Hippocampal formation (tissue), 2 donors: ENCODE results near the gene CDKN2C.
"Not testable (repeated sequence)": the region's sequence is repeated elsewhere in the genome, so short reads cannot be mapped to it uniquely, and the experiment has no call there.

Experiments
- DNase-seq, 2 donors: peaks; one replicate each; lab custom pipeline; 2025; lab: John Stamatoyannopoulos, UW

CDKN2C gene

DNA sequence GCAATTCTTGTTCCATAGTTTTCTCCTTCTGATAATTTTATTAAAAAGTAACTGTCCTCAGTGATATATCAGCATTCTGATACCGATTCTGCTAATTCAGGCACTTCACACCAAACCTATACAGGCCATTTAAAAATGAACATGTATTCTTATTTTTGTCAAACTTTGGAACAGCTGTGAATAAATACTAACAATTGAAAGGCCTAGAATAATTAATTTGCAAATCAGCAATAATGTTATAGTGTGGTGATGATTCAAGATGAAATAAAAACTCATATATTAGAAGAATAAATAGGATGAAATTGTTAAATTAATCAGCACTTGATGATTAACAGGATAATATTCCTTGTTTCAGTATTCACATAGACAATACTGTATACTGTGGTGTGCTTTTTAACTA lies 9.9 kb downstream of the CDKN2C start:
- DNase-seq, result no peak

DNA sequence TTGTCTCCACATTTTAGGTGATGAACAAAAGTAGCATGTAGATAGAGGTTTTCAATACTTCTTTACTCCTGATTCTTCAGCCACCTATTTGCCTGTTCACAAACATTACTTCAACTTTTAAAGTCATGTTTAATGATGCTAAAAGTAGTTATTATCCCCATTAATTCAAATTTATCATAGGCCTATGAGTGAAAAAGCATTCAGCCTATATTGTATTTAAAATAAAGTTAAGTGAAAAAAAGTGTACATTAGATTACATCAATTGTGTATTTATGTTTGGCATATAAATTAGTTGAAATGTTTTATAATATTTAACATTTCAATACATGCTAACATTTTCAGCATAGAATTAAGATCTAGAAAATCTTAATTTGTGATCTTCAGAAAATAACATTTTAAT lies 10.5 kb downstream of the CDKN2C start:
- no peak for DNase-seq

GRCh38 chr1:50981741-50982140 lies 11.7 kb downstream of the CDKN2C start:
- no peak for DNase-seq

DNA sequence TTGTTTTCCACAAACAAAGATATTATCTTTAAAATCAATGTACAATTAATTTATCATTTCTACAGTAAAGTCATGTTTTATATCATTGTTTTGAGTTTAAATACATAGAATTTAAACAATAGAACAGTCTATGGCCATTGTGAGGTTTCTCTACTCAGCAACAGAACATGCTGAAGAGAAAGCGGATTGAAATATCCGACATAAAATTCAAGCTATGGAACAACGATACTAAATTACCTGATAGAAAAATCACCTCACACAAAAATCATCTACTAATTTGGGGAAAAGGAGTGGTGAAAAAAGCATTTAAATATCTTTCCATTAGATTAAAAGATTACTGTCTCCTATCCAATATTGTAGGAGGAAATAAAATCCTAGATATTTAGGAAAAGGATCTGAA lies 12.6 kb downstream of the CDKN2C start:
- no peak for DNase-seq

- no peak for DNase-seq
Measured at GRCh38 chr1:50983219-50983802, 13.3 kb downstream of the CDKN2C start.

DNA sequence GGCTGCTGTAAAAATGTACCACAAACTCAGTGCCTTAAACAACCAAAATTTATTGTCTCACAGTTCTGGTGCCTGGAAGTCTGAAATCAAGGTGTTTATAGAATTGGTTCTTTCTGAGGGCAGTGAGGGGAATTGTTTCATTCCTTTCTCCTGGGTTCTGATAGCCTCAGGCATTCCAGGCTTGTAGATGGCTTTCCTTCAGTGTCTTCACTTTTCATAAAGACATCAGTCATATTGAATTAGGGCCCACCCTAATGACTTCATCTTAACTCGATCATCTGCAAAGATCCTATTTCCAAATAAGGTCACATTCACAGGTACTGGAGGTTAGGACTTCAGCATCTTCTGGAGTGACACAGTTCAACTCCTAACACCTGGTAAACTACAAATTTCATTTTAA lies 15.0 kb downstream of the CDKN2C start:
- no peak for DNase-seq

DNA sequence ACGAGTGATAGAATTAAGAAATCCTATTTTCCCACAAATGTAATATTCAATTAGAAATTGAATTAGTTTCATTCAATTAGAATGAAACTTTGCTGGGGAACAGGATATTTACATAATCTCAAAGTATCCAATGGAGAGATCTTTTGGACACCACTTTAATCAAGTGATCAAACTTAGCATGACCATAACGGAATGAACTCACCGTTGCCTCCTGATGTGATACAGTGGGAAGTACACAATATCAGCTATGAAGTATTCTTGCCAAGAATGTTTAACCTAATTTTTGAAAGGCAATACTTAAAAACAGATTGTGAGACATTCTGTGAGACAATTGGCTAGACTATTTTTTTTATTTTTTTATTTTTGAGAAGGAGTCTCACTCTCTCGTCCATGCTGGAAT lies 16.6 kb downstream of the CDKN2C start:
- no peak for DNase-seq

GRCh38 chr1:50989694-50990093 lies 19.6 kb downstream of the CDKN2C start:
- no peak for DNase-seq

DNA sequence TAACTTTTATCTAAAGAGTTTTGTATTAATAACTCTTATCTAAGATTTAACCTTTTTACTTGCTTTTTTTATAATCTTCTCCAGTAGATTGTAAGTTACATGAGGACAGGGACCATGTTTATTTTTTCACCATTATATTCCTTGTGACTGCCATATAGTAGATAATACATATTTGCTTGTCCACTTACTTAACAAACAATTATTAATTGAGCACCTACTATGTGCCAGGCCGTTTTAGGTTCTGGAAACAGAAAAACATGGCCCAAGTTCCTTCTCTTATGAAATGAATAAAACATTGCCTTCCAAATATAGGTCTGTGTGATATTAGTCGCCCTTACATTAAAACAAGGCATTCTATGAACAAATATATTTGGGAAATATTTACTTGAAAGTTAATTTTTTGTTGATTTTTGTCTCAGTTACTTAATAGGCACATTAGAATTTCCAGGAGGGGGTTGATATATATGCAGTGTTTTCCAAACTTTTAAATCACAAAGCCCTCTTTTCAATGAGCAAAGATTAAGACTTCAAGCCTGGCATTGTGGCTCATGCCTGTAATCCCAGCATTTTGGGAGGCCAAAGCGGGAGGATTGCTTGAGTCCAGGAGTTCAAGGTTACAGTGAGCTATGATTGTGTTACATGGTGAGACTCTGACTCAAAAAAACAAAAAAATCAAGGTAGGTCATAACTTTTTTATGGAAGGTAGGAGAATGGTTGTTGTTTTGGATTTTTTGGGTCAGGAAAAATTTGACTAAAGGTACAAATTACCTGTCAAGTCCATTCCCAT lies 22.7 kb downstream of the CDKN2C start:
- DNase-seq, result no peak

- no peak for DNase-seq
Measured at GRCh38 chr1:50993645-50994044, 23.6 kb downstream of the CDKN2C start.

GRCh38 chr1:50994997-50995396 lies 25.0 kb downstream of the CDKN2C start:
- no peak for DNase-seq

GRCh38 chr1:50995651-50996050 lies 25.6 kb downstream of the CDKN2C start:
- DNase-seq, result no peak

DNA sequence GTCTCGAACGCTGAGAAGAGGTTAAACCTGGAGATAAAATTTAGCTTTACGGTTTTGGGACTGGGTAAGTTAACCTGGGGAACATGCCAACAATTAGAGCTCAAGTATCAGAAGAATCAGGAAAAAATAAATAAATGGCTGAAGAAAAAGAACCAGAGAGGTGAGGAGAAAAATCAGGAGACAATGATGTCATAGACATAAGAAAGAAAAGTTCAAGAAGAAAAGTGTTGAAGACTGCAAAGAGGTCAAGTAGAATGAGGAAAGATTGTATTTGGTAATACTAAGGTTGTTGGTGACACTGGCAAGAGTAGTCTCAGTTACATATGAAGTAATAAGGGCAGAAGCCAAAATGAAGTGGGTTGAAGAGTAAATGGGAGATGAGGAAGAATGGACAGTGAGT lies 26.0 kb downstream of the CDKN2C start:
- DNase-seq, result no peak

DNA sequence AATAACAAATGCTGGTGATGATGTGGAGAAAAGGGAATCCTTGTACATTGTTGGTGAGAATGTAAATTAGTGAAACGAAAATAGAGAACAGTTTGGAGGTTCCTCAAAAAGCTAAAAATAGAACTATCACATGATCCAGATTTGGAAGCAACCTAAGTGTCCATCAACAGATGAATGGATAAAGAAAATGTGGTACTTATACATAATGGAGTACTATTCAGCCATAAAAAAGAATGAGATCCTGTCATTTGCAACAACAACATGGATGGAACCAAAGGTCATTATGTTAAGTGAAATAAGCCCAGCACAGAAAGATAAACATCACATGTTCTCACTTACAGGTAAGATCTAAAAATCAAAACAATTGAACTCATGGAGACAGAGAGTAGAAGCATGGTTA lies 29.3 kb downstream of the CDKN2C start:
- DNase-seq, result not testable (repeated sequence)

DNA sequence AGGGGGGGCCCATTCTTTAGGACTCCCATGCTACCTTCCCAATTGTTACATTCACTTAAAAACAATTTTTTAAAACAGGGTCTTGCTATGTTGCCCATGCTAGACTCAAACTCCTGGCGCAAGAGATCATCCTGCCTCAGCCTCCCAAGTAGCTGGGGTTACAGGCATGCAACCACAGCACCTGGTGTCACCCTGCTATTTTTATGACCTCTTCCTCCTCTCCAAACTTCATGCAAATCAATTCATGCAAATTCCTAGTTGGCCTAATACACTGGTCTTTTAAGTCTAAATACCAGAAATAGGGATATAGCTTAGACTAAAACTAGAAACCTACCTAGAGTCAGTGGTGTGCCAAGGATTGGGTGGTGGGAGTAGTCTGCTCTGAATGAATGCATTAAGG lies 30.1 kb downstream of the CDKN2C start:
- no peak for DNase-seq

GRCh38 chr1:51000651-51001050 lies 30.6 kb downstream of the CDKN2C start:
- no peak for DNase-seq

DNA sequence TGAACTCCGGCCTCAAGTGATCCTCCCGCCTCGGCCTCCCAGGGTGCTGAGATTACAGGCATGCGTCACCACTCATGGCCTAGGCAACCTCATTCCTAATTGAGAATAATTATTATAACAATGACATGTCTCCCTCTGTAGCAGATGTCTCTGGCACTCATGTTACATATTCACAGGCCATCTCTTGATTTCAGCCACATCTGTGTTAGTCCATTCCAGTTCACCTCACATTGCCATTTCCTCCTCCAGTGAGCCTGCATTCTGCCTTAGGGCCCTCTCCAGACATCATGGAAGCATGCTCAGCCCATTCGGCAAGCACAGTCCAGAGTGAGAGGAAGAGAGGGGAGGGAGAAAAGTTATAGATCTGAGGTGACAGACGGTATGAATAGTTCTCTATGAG lies 32.5 kb downstream of the CDKN2C start:
- no peak for DNase-seq

DNA sequence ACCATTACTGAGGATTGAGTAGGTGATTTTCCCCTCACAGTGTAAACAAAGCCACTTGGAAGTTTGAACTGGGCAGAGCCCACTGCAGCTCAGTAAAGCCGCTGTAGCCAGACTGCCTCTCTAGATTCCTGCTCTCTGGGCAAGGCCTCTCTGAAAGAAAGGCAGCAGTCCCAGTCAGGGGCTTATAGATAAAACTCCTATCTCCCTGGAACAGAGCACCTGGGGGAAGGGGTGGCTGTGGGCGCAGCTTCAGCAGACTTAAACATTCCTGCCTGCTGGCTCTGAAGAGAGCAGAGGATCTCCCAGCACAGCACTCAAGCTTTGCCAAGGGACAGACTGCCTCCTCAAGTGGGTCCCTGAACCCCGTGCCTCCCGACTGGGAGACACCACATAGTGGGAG lies 35.5 kb downstream of the CDKN2C start:
- not testable (repeated sequence) for DNase-seq

GRCh38 chr1:51009381-51009780 lies 39.3 kb downstream of the CDKN2C start:
- no peak for DNase-seq

GRCh38 chr1:51014878-51015277 lies 44.8 kb downstream of the CDKN2C start:
- no peak for DNase-seq

DNA sequence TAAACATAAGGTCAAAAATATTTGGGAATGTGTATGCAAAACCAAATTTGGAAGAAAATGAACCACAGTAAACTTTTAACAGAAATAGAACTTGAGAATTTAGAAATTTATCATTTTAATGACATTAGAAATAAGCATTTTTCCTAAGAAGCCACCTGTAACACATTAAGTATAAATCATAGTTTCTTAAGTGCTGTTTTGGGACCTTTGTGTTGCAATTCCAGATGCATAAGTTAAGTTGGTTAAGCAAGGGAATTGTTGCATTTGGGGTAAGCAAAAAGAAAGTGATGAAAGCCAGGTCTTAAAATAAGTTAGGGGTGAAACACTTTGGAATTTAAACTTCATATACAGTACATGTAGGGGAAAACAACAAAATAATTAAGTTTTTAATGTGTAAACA lies 49.8 kb downstream of the CDKN2C start:
- no peak for DNase-seq
